Ascending aorta (tissue), 2 donors: ENCODE results near the gene MEIOSIN. TPM values are rescaled to one million over a fixed set of nuclear protein-coding genes. Genes with fewer than 3 reads are reported as not detected.

ENCODE experiments used
- DNase-seq, 2 donors: peaks; one replicate each; pipeline ENCODE4 v3.0.0-alpha.2; 2019; ENCODE audit warnings: low spot score in 2 of 2
- H3K27ac ChIP-seq, 2 donors: fragments of 200-600 bp; sonication (generic); one replicate each; pipeline ENCODE4 v1.5.1; 2016 to 2017; ENCODE audit warnings: mild to moderate bottlenecking in 1 of 2
- H3K27me3 ChIP-seq: fragments of 200-600 bp; sonication (generic); one replicate; pipeline ENCODE4 v1.5.1; 2017
- H3K36me3 ChIP-seq, 2 donors: fragments of 200-600 bp; sonication (generic); one replicate each; pipeline ENCODE4 v1.5.1; 2016
- H3K4me1 ChIP-seq, 2 donors: fragments of 200-600 bp; sonication (generic); one replicate each; pipeline ENCODE4 v1.5.1; 2016 to 2017; ENCODE audit warnings: mild to moderate bottlenecking in 1 of 2
- H3K4me3 ChIP-seq, 2 donors: fragments of 200-600 bp; sonication (generic); one replicate each; pipeline ENCODE4 v1.5.1; 2016 to 2017; ENCODE audit warnings: mild to moderate bottlenecking in 1 of 2
- H3K9me3 ChIP-seq, 2 donors: fragments of 200-600 bp; sonication (generic); one replicate each; pipeline ENCODE4 v1.5.1; 2016
- CTCF ChIP-seq, 3 experiments: fragments of 200-600 bp in 2 of 3; fragments of 450-650 bp in 1 of 3; sonication (generic) in 2 of 3; IDR thresholded peaks; one replicate each; pipeline ENCODE4 v1.5.1; 2016 to 2019; ENCODE audit warnings: antibody characterized with exemption in 3 of 3, mild to moderate bottlenecking in 1 of 3, moderate library complexity in 1 of 3
- intact Hi-C: fragments of 100-400 bp; cut with DNase I; formaldehyde crosslinking; loops from one replicate; pipeline ENCODE4 v1.15.1; 2023
- total RNA-seq: library from RNA; depleted of rRNA; stranded (reverse); fragments of >200 nt; gene quantifications from one replicate; pipeline ENCODE4 v1.1.0, GENCODE V29; 2016

Gene MEIOSIN
- total RNA-seq, 1 donor from 2014 or later: not detected

- Histone ChIP-seq H3K27me3 (no peaks in the 10 kb centered on the region), H3K27ac (no peak overlapping the region), H3K36me3 (no peaks in the 10 kb centered on the region), H3K9me3 (no peaks in the 10 kb centered on the region), H3K4me3 (no peak overlapping the region), H3K4me1 (peaks cover 0 to 5% of the 10 kb centered on the region in 2 donors)
- TF ChIP-seq CTCF (IDR thresholded peaks at IDR 0.05): no peak
- no peak for DNase-seq
- intact Hi-C loops: no loop called here
Observed at GRCh38 chr19:45809643-45810159, 76.5 kb downstream of the MEIOSIN start.

- intact Hi-C loops: no loop called here
- TF ChIP-seq CTCF (IDR thresholded peaks at IDR 0.05): no peak
- no peaks in the 10 kb centered on the region for H3K9me3 ChIP-seq
- H3K36me3 ChIP-seq: no peaks in the 10 kb centered on the region
- H3K27me3 ChIP-seq: no peaks in the 10 kb centered on the region
- peaks cover 0 to 9% of the 10 kb centered on the region in 2 donors for H3K4me1 ChIP-seq
- no peak for DNase-seq
- H3K4me3 ChIP-seq: no peak overlapping the region
- H3K27ac ChIP-seq: no peak overlapping the region
Observed at GRCh38 chr19:45812297-45812696, 79.1 kb downstream of the MEIOSIN start.

Other genes with a start within 250 kb of the MEIOSIN start
- gene RTN2, start 236.4 kb upstream of the MEIOSIN start, total RNA-seq: 37.1 TPM
- gene PPM1N, start 235.0 kb upstream of the MEIOSIN start, total RNA-seq: 2.2 TPM
- gene VASP, start 226.0 kb upstream of the MEIOSIN start, total RNA-seq: 110 TPM
- 4.5 TPM for gene OPA3, start 148.6 kb upstream of the MEIOSIN start, total RNA-seq
- 14.0 TPM for gene GPR4, start 131.2 kb upstream of the MEIOSIN start, total RNA-seq
- gene EML2, start 94.0 kb upstream of the MEIOSIN start, total RNA-seq: 129 TPM
- not detected for gene GIPR, start 65.2 kb upstream of the MEIOSIN start, total RNA-seq
- gene SNRPD2, start 41.5 kb upstream of the MEIOSIN start, total RNA-seq: 71.1 TPM
- gene QPCTL, start 40.8 kb upstream of the MEIOSIN start, total RNA-seq: 7.2 TPM
- gene FBXO46, start 2.5 kb upstream of the MEIOSIN start, total RNA-seq: 27.5 TPM
- 39.2 TPM for gene SIX5, start 35.8 kb downstream of the MEIOSIN start, total RNA-seq
- 76.8 TPM for gene DMPK, start 49.1 kb downstream of the MEIOSIN start, total RNA-seq
- 110 TPM for gene DMWD, start 59.4 kb downstream of the MEIOSIN start, total RNA-seq
- not detected for gene RSPH6A, start 81.9 kb downstream of the MEIOSIN start, total RNA-seq
- 103 TPM for gene SYMPK, start 129.7 kb downstream of the MEIOSIN start, total RNA-seq
- gene FOXA3, start 130.9 kb downstream of the MEIOSIN start, total RNA-seq: not detected
- gene IRF2BP1, start 152.7 kb downstream of the MEIOSIN start, total RNA-seq: 45.7 TPM
- gene MYPOP, start 169.2 kb downstream of the MEIOSIN start, total RNA-seq: 1.6 TPM
- gene NANOS2, start 181.3 kb downstream of the MEIOSIN start, total RNA-seq: not detected
- 11.3 TPM for gene NOVA2, start 240.4 kb downstream of the MEIOSIN start, total RNA-seq